SK-N-SH (cell line): ENCODE results near the gene RASL12.

Source experiments
- CHD2 ChIP-seq: fragments of 150-350 bp; IDR thresholded peaks from 2 replicates; pipeline ENCODE4 v1.6.1; 2018; ENCODE audit warnings: low read length; ENCODE audit not compliant: partially characterized antibody
- EP300 ChIP-seq, 2 experiments: IDR thresholded peaks; 2 replicates each; pipeline versions ENCODE4 v1.4.0 to v1.6.1; 2012; ENCODE audit warnings: borderline replicate concordance in 1 of 2, low read depth in 1 of 2, low read length in 1 of 2
- EZH2phosphoT487 ChIP-seq: fragments of 200-600 bp; sonication (generic); IDR thresholded peaks from 2 replicates; pipeline ENCODE4 v1.6.1; 2017; ENCODE audit warnings: low read depth, mixed run types, mild to moderate bottlenecking, antibody characterized with exemption, moderate library complexity, borderline replicate concordance
- FOXM1 ChIP-seq: IDR thresholded peaks from 2 replicates; pipeline ENCODE4 v1.4.0; 2012; ENCODE audit warnings: low read depth, mild to moderate bottlenecking
- POLR2AphosphoS5 ChIP-seq: IDR thresholded peaks from 2 replicates; pipeline ENCODE4 v1.6.1; 2012; ENCODE audit warnings: low read depth, low read length
- RAD21 ChIP-seq: IDR thresholded peaks from 2 replicates; pipeline ENCODE4 v1.6.1; 2012; ENCODE audit warnings: mild to moderate bottlenecking, low read length
- RXRA ChIP-seq: IDR thresholded peaks from 2 replicates; pipeline ENCODE4 v1.4.0; 2012; ENCODE audit warnings: low read depth, mild to moderate bottlenecking, borderline replicate concordance
- TAF1 ChIP-seq: IDR thresholded peaks from 2 replicates; pipeline ENCODE4 v1.6.1; 2012; ENCODE audit warnings: low read depth, mild to moderate bottlenecking, low read length, moderate library complexity, borderline replicate concordance
- TF ChIP-seq, protein P1 (sequence below): fragments of 200-600 bp; sonication (generic); IDR thresholded peaks from 2 replicates; pipeline ENCODE4 v1.6.1; 2017; ENCODE audit warnings: antibody characterized with exemption, mild to moderate bottlenecking, moderate library complexity
- TF ChIP-seq, protein P2 (sequence below): IDR thresholded peaks from 2 replicates; pipeline ENCODE4 v1.4.0; 2012; ENCODE audit warnings: low read depth, borderline replicate concordance

DNA sequence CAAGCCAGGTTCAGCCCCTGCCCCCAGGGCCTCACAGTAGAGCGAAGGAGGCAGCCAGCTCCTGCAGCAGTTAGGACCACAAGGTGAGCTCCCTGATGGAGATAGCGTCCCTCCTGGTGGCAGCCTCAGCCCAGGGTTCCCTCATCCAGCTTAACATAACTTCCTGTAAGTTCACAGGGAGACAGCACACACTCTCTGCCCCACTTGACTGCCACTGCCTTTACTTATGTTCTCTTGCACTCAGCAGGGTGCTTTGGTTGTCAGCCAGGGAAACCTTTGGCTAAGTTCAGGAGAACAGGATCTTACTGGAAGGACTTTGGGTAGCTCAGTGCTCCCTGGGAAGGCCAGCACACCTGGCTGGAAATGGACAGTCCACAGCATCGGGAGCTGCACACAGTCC lies 19.6 kb upstream of the RASL12 start:
- TF ChIP-seq, protein P1, sequence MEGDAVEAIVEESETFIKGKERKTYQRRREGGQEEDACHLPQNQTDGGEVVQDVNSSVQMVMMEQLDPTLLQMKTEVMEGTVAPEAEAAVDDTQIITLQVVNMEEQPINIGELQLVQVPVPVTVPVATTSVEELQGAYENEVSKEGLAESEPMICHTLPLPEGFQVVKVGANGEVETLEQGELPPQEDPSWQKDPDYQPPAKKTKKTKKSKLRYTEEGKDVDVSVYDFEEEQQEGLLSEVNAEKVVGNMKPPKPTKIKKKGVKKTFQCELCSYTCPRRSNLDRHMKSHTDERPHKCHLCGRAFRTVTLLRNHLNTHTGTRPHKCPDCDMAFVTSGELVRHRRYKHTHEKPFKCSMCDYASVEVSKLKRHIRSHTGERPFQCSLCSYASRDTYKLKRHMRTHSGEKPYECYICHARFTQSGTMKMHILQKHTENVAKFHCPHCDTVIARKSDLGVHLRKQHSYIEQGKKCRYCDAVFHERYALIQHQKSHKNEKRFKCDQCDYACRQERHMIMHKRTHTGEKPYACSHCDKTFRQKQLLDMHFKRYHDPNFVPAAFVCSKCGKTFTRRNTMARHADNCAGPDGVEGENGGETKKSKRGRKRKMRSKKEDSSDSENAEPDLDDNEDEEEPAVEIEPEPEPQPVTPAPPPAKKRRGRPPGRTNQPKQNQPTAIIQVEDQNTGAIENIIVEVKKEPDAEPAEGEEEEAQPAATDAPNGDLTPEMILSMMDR, result no peak
- TF ChIP-seq FOXM1 (no peak), EP300 (IDR thresholded peaks at IDR 0.05; ENCODE audit: borderline replicate concordance in 1 of 2, low read depth in 1 of 2, low read length in 1 of 2) (no peak), TAF1 (no peak), RXRA (no peak), CHD2 (no peak), POLR2AphosphoS5 (no peak), RAD21 (no peak), EZH2phosphoT487 (no peak)
- TF ChIP-seq, protein P2, sequence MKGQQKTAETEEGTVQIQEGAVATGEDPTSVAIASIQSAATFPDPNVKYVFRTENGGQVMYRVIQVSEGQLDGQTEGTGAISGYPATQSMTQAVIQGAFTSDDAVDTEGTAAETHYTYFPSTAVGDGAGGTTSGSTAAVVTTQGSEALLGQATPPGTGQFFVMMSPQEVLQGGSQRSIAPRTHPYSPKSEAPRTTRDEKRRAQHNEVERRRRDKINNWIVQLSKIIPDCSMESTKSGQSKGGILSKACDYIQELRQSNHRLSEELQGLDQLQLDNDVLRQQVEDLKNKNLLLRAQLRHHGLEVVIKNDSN, result no peak
